Measurements from ENCODE around the gene HM13.

The HM13 gene

GRCh38 chr20:31590717-31591225 is 76.5 kb downstream of the HM13 start:
- Histone ChIP-seq H3K27ac (replicated peaks) (no peak overlapping the region), H3K27me3 (ENCODE audit: insufficient read depth, poor library complexity, severe bottlenecking) (peaks cover 10% of the 10 kb centered on the region), H3K4me3 (replicated peaks; ENCODE audit: insufficient read depth, low read length) (no peak overlapping the region)
- TF ChIP-seq CTCF (IDR thresholded peaks at IDR 0.05; ENCODE audit: insufficient read depth, low read length) (no peak), GABPA (IDR thresholded peaks at IDR 0.05; ENCODE audit: low read depth) (no peak), POLR2AphosphoS5 (IDR thresholded peaks at IDR 0.05; ENCODE audit: low read depth) (no peak), SPI1 (IDR thresholded peaks at IDR 0.05; ENCODE audit: borderline replicate concordance, low read depth) (no peak), REST (IDR thresholded peaks at IDR 0.05; ENCODE audit: insufficient replicate concordance, low read depth) (no peak)
- DNase-seq (ENCODE audit: low read depth in 1 of 2, low spot score in 1 of 2) = no peak

GRCh38 chr20:31593221-31594001 is 79.2 kb downstream of the HM13 start:
- no peak overlapping the region for H3K27ac ChIP-seq (replicated peaks)
- H3K27me3 ChIP-seq (ENCODE audit: insufficient read depth, poor library complexity, severe bottlenecking) = peaks cover under 1% of the 10 kb centered on the region
- no peak for DNase-seq (ENCODE audit: low read depth in 1 of 2, low spot score in 1 of 2)
- no peak overlapping the region for H3K4me3 ChIP-seq (replicated peaks; ENCODE audit: insufficient read depth, low read length)
- TF ChIP-seq SPI1 (IDR thresholded peaks at IDR 0.05; ENCODE audit: borderline replicate concordance, low read depth) (no peak), CTCF (IDR thresholded peaks at IDR 0.05; ENCODE audit: insufficient read depth, low read length) (no peak), POLR2AphosphoS5 (IDR thresholded peaks at IDR 0.05; ENCODE audit: low read depth) (no peak), GABPA (IDR thresholded peaks at IDR 0.05; ENCODE audit: low read depth) (no peak), REST (IDR thresholded peaks at IDR 0.05; ENCODE audit: insufficient replicate concordance, low read depth) (no peak)

- no peaks in the 10 kb centered on the region for H3K27me3 ChIP-seq (ENCODE audit: insufficient read depth, poor library complexity, severe bottlenecking)
- TF ChIP-seq CTCF (IDR thresholded peaks at IDR 0.05; ENCODE audit: insufficient read depth, low read length) = no peak
- no peak for TF ChIP-seq GABPA (IDR thresholded peaks at IDR 0.05; ENCODE audit: low read depth)
- no peak overlapping the region for H3K4me3 ChIP-seq (replicated peaks; ENCODE audit: insufficient read depth, low read length)
- no peak for DNase-seq (ENCODE audit: low read depth in 1 of 2, low spot score in 1 of 2)
- no peak overlapping the region for H3K27ac ChIP-seq (replicated peaks)
These were observed 79.8 kb downstream of the HM13 start for GRCh38 chr20:31594002-31594557.

Measured in HL-60 (cell line).